ENCODE results near the gene CDT1. TPM values are rescaled to one million over a fixed set of nuclear protein-coding genes. Genes with fewer than 3 reads are reported as not detected.

CDT1 gene
- polyA plus RNA-seq, 1 of the 3 experiments (the other 2 are of a cell fraction): 6.1 TPM

DNA sequence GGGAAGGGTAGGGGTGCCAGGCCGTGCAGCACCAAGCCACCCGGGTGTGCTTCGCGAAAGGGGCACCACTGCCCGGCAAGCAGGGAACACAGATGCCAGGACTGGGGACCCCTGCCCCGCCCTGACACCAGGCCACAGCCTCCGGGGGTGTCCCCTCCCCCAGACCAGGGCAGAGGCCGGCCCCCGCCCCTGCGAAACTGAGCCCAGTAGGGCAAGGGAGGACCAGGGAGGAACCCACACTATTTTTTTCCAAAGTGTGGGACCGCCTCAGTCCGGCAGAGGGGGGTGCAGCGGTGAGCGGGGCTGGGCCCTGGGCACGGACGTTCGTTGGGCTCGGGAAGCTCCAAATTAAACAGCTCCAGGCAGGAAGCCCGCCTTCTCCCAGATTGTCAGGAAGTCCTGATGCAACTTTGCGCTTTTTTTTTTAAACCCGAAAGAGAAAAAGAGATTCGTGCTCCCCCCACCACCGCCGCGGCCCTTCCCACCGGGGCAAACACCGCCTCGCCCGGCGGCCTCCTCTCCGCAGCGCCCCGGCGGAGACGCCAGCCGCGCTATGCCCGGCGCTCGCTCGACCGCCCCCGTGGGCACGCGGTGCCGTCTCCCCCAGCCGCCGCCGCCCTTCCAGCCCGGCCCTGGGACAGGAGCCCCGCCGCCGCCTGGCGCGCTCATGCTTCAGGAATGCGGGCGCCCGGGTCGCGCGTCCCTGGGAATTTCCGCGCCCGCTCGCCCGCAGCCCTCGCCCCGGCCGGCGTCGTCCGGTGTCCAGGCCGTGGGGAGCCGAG, 19.3 kb upstream of the CDT1 start:
- WGBS (ENCODE audit: low lambda C conversion rate): 2% methylated on average over 14 of the region's 74 CpGs
- Histone ChIP-seq H3K9me3 (no peaks in the 10 kb centered on the region), H3K4me1 (ENCODE audit: control insufficient read depth in 1 of 2, insufficient read depth in 2 of 2, low read depth in 1 of 2, low read length in 1 of 2) (peaks cover 0 to 41% of the 10 kb centered on the region in 2 experiments; a peak in 3 of 4 replicates), H3K79me2 (ENCODE audit: insufficient read depth) (peaks cover 60% of the 10 kb centered on the region), H4K20me1 (ENCODE audit: insufficient read depth) (peaks cover 47% of the 10 kb centered on the region), H3K27ac (ENCODE audit: low read depth in 2 of 2, low read length in 1 of 2) (peak overlapping the region; percentile 43 to 84; a peak in 3 of 4 replicates), H3F3A (replicated peaks; ENCODE audit: insufficient read depth) (peaks cover 20% of the 10 kb centered on the region), H3K9me2 (no peaks in the 10 kb centered on the region), H3K27me3 (ENCODE audit: insufficient read depth) (no peaks in the 10 kb centered on the region), H3K4me2 (peak overlapping the region; percentile 91), H3K36me3 (replicated peaks in 1 of 2; ENCODE audit: control insufficient read depth in 1 of 2, insufficient read depth in 2 of 2, low read length in 1 of 2) (no peaks in the 10 kb centered on the region), H2AFZ (ENCODE audit: low read depth) (peak overlapping the region; percentile 22; the same call in 1 of the 2 replicates), H3K4me3 (ENCODE audit: low read depth in 2 of 2, low read length in 1 of 2) (peak overlapping the region; percentile 58 to 76), H3K9ac (peak overlapping the region; percentile 81)
- ChIA-PET POLR2A (no interaction called here), CTCF (interaction anchor here (0.7 to 4.1 kb wide), 8 partner anchors 18 to 1125 kb away, joined by 3 to 31 read pairs (median 4); no protein-coding TSS in a partner anchor)
- TF ChIP-seq GABPA (IDR thresholded peaks at IDR 0.05; ENCODE audit: low read depth) (0 out of 2 replicates have a peak, but pooled peaks have one; percentile 17), TCF12 (IDR thresholded peaks at IDR 0.05) (peak; percentile 20; the same call in 1 of the 2 replicates), EP300 (IDR thresholded peaks at IDR 0.05; ENCODE audit: borderline replicate concordance in 1 of 2, low read depth in 1 of 2, low read length in 1 of 2) (no peak), RXRA (IDR thresholded peaks at IDR 0.05; ENCODE audit: borderline replicate concordance, low read depth) (no peak), TEAD4 (IDR thresholded peaks at IDR 0.05; ENCODE audit: borderline replicate concordance, insufficient read depth) (peak; percentile 48; the same call in 1 of the 2 replicates), CTCF (IDR thresholded peaks at IDR 0.05) (peak; percentile 55), RAD21 (IDR thresholded peaks at IDR 0.05; ENCODE audit: low read length) (no peak), NRF1 (IDR thresholded peaks at IDR 0.05; ENCODE audit: low read depth, low read length) (no peak), JUND (IDR thresholded peaks at IDR 0.05) (no peak), FOSL2 (IDR thresholded peaks at IDR 0.05; ENCODE audit: borderline replicate concordance, low read depth) (0 out of 2 replicates have a peak, but pooled peaks have one; percentile 13), TAF1 (IDR thresholded peaks at IDR 0.05; ENCODE audit: borderline replicate concordance, low read depth, low read length) (0 out of 2 replicates have a peak, but pooled peaks have one; percentile 16), SIN3A (IDR thresholded peaks at IDR 0.05; ENCODE audit: borderline replicate concordance, low read depth, low read length) (peak; percentile 20; the same call in 1 of the 2 replicates)
- TF ChIP-seq, protein P1, sequence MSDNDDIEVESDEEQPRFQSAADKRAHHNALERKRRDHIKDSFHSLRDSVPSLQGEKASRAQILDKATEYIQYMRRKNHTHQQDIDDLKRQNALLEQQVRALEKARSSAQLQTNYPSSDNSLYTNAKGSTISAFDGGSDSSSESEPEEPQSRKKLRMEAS (IDR thresholded peaks at IDR 0.05; ENCODE audit: low read depth): peak; percentile 64
- DNase-seq: peak; percentile 81

DNA sequence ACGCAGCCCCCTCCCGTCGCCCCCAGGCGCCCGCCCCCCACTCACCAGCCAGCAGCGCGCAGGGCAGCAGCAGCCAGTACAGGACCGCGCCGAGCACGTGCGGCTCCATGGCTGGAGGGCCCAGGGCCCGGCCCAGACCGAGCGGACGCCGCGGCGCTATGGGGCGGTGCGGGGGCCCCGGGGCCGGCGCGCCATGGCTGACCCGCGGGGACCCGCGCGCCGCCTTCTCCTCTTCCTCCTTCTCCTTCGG, 18.8 kb upstream of the CDT1 start:
- peaks cover 0 to 41% of the 10 kb centered on the region in 2 experiments; a peak in 3 of 4 replicates for H3K4me1 ChIP-seq (ENCODE audit: control insufficient read depth in 1 of 2, insufficient read depth in 2 of 2, low read depth in 1 of 2, low read length in 1 of 2)
- POLR2A ChIA-PET: no interaction called here
- CTCF ChIA-PET: interaction anchor here (0.7 to 4.1 kb wide), 4 partner anchors 18 to 1124 kb away, joined by 3 to 31 read pairs (median 6); no protein-coding TSS in a partner anchor
- TF ChIP-seq YY1 (IDR thresholded peaks at IDR 0.05; ENCODE audit: low read depth) (no peak), ELF1 (IDR thresholded peaks at IDR 0.05) (no peak), SIN3A (IDR thresholded peaks at IDR 0.05; ENCODE audit: borderline replicate concordance, low read depth, low read length) (no peak), RXRA (IDR thresholded peaks at IDR 0.05; ENCODE audit: borderline replicate concordance, low read depth) (no peak)
- peak overlapping the region; percentile 58 to 76 for H3K4me3 ChIP-seq (ENCODE audit: low read depth in 2 of 2, low read length in 1 of 2)
- no peaks in the 10 kb centered on the region for H3K9me2 ChIP-seq
- H3K9me3 ChIP-seq: no peaks in the 10 kb centered on the region
- peaks cover 20% of the 10 kb centered on the region for H3F3A ChIP-seq (replicated peaks; ENCODE audit: insufficient read depth)
- WGBS (ENCODE audit: low lambda C conversion rate): 0% methylated on average over 3 of the region's 32 CpGs
- H3K79me2 ChIP-seq (ENCODE audit: insufficient read depth): peaks cover 55% of the 10 kb centered on the region
- peaks cover 41% of the 10 kb centered on the region for H4K20me1 ChIP-seq (ENCODE audit: insufficient read depth)
- DNase-seq: no peak
- no peaks in the 10 kb centered on the region for H3K36me3 ChIP-seq (replicated peaks in 1 of 2; ENCODE audit: control insufficient read depth in 1 of 2, insufficient read depth in 2 of 2, low read length in 1 of 2)
- H3K27ac ChIP-seq (ENCODE audit: low read depth in 2 of 2, low read length in 1 of 2): peak overlapping the region in 1 of 2 experiments; percentile 84; a peak in 2 of 4 replicates
- no peak overlapping the region for H2AFZ ChIP-seq (ENCODE audit: low read depth)
- H3K27me3 ChIP-seq (ENCODE audit: insufficient read depth): no peaks in the 10 kb centered on the region
- H3K9ac ChIP-seq: peak overlapping the region; percentile 81
- H3K4me2 ChIP-seq: peak overlapping the region; percentile 91

Data from SK-N-SH (cell line).